Endothelial cell of umbilical vein (primary cell): Measurements from ENCODE around the gene TVP23A. TPM values are rescaled to one million over a fixed set of nuclear protein-coding genes. Genes with fewer than 3 reads are reported as not detected.

Experiments
- BruUV-seq: library from RNA; stranded (reverse); fragments of 400-500 nt; replicated peaks from 2 replicates; lab custom pipeline; 2021; lab: Mats Ljungman, UMichigan
- CTCF ChIA-PET: fragments of 300-600, 350-600 bp; sonication (Branson Sonifier 250); formaldehyde crosslinking; loops from one replicate; lab custom pipeline; 2021; ENCODE audit warnings: antibody characterized with exemption, inconsistent platforms; lab: Charles Lee
- POLR2A ChIA-PET: fragments of 300-600, 350-600 bp; sonication (Branson Sonifier 250); formaldehyde crosslinking; loops from one replicate; lab custom pipeline; 2021; ENCODE audit warnings: antibody characterized with exemption, inconsistent platforms; lab: Charles Lee
- DNase-seq: peaks from one replicate; pipeline ENCODE4 v3.0.0-alpha.2; 2011; ENCODE audit warnings: low read depth, low spot score
- FAIRE-seq: peaks from 2 replicates; lab custom pipeline; 2011; peaks lifted over from hg19 to GRCh38; lab: Jason Lieb, UNC
- H2AFZ ChIP-seq: 2 replicates; pipeline ENCODE4 v1.6.0; 2012; ENCODE audit warnings: low read depth, low read length, control low read depth, inconsistent platforms
- H3K27ac ChIP-seq: 2 replicates; pipeline ENCODE4 v1.5.1; 2011; ENCODE audit warnings: low read depth, mild to moderate bottlenecking, control low read depth, low read length, moderate library complexity; ENCODE audit not compliant: insufficient read depth
- H3K27me3 ChIP-seq, 2 experiments: 2 replicates each; pipeline versions ENCODE4 v1.6.0 to v1.6.1; 2011; ENCODE audit warnings: low read length in 2 of 2, mixed read lengths in 1 of 2; ENCODE audit not compliant: control insufficient read depth in 2 of 2, insufficient read depth in 2 of 2
- H3K36me3 ChIP-seq, 2 experiments: 2 replicates in 1 of 2; 3 replicates in 1 of 2; pipeline ENCODE4 v1.5.1; 2011; ENCODE audit warnings: low read length in 2 of 2, mild to moderate bottlenecking in 1 of 2, moderate library complexity in 1 of 2; ENCODE audit not compliant: control insufficient read depth in 2 of 2, insufficient read depth in 2 of 2; ENCODE audit errors: extremely low read depth in 1 of 2
- H3K4me1 ChIP-seq: 3 replicates; pipeline ENCODE4 v1.5.1; 2011; ENCODE audit warnings: mild to moderate bottlenecking, low read length; ENCODE audit not compliant: control insufficient read depth, insufficient read depth; ENCODE audit errors: extremely low read depth
- H3K4me2 ChIP-seq: 2 replicates; pipeline ENCODE4 v1.6.1; 2011; ENCODE audit warnings: low read length, control low read depth, mixed read lengths; ENCODE audit not compliant: insufficient read depth
- H3K4me3 ChIP-seq, 3 experiments: fragments of 200-600 bp in 1 of 3; sonication (generic), shearing (Covaris generic) in 1 of 3; replicated peaks in 1 of 3; 2 replicates each; pipeline ENCODE4 v1.5.1; 2011 to 2016; ENCODE audit warnings: control low read depth in 3 of 3, low read length in 3 of 3, mild to moderate bottlenecking in 2 of 3, inconsistent platforms in 1 of 3, low read depth in 1 of 3, moderate library complexity in 1 of 3; ENCODE audit not compliant: insufficient read depth in 1 of 3
- H3K79me2 ChIP-seq: 2 replicates; pipeline ENCODE4 v1.6.0; 2012; ENCODE audit warnings: low read length, inconsistent platforms; ENCODE audit not compliant: control insufficient read depth, insufficient read depth
- H3K9ac ChIP-seq: replicated peaks from 2 replicates; pipeline ENCODE3; 2011; ENCODE audit warnings: low read length, control low read depth; ENCODE audit not compliant: insufficient read depth; ENCODE audit errors: extremely low read depth
- H3K9me1 ChIP-seq: replicated peaks from 3 replicates; pipeline ENCODE4 v1.6.0; 2011; ENCODE audit warnings: mild to moderate bottlenecking, low read length; ENCODE audit not compliant: control insufficient read depth, insufficient read depth; ENCODE audit errors: extremely low read depth
- H3K9me3 ChIP-seq: replicated peaks from 2 replicates; pipeline ENCODE4 v1.5.1; 2012; ENCODE audit warnings: low read length, inconsistent platforms; ENCODE audit not compliant: control insufficient read depth, insufficient read depth
- H4K20me1 ChIP-seq: replicated peaks from 2 replicates; pipeline ENCODE3; 2011; ENCODE audit warnings: mild to moderate bottlenecking, low read length; ENCODE audit not compliant: control insufficient read depth, insufficient read depth; ENCODE audit errors: extremely low read depth
- CTCF ChIP-seq, 2 donors: IDR thresholded peaks; 1 replicate in 1 of 2; 2 replicates in 1 of 2; pipeline ENCODE4 v1.5.1; 2011; ENCODE audit warnings: low read length in 2 of 2, mild to moderate bottlenecking in 2 of 2, moderate library complexity in 2 of 2, control low read depth in 1 of 2, inconsistent platforms in 1 of 2, low read depth in 1 of 2; ENCODE audit not compliant: insufficient read depth in 1 of 2; ENCODE audit errors: extremely low read depth in 1 of 2
- EZH2 ChIP-seq: IDR thresholded peaks from 2 replicates; pipeline ENCODE4 v1.6.1; 2012; ENCODE audit warnings: borderline replicate concordance, low read depth, mild to moderate bottlenecking, moderate library complexity, low read length, inconsistent platforms; ENCODE audit not compliant: severe bottlenecking
- FOS ChIP-seq: IDR thresholded peaks from 2 replicates; pipeline ENCODE4 v1.6.1; 2011; ENCODE audit warnings: mild to moderate bottlenecking, low read length, moderate library complexity, borderline replicate concordance; ENCODE audit not compliant: insufficient read depth
- GATA2 ChIP-seq: IDR thresholded peaks from 2 replicates; pipeline ENCODE4 v1.7.0; 2011; ENCODE audit warnings: low read depth, mild to moderate bottlenecking, moderate library complexity, mixed read lengths, low read length; ENCODE audit not compliant: insufficient read length, insufficient read depth
- JUN ChIP-seq: IDR thresholded peaks from 2 replicates; pipeline ENCODE4 v1.6.1; 2011; ENCODE audit warnings: borderline replicate concordance, low read depth; ENCODE audit not compliant: insufficient read length, insufficient read depth
- MAX ChIP-seq: IDR thresholded peaks from 2 replicates; pipeline ENCODE4 v1.6.1; 2011; ENCODE audit not compliant: insufficient read depth, insufficient read length
- MYC ChIP-seq: IDR thresholded peaks from one replicate; pipeline ENCODE4 v1.6.1; 2011; ENCODE audit warnings: mild to moderate bottlenecking, low read depth, low read length
- POLR2A ChIP-seq: IDR thresholded peaks from 2 replicates; pipeline ENCODE4 v1.6.1; 2012; ENCODE audit warnings: low read depth, mild to moderate bottlenecking, control low read depth, low read length
- POLR2AphosphoS5 ChIP-seq: IDR thresholded peaks from 2 replicates; pipeline ENCODE4 v1.6.1; 2012; ENCODE audit warnings: low read depth, mild to moderate bottlenecking, control low read depth, low read length, moderate library complexity; ENCODE audit not compliant: insufficient read depth
- dilution Hi-C: fragments of 300-500 bp; cut with MboI; formaldehyde crosslinking; loops from one replicate; pipeline ENCODE4 v1.15.0; 2019; ENCODE audit warnings: low sequenced_read_pairs; ENCODE audit not compliant: extremely low pct_ligation_motif_present
- intact Hi-C: fragments of 100-400 bp; cut with micrococcal nuclease; formaldehyde crosslinking; loops from one replicate; pipeline ENCODE4 v1.10.0; 2022
- polyA plus RNA-seq, 4 experiments: library from polyadenylated mRNA; depleted of rRNA in 3 of 4; stranded (reverse) in 3 of 4; unstranded in 1 of 4; fragments of >200 nt; gene quantifications; 2 replicates each; pipeline versions ENCODE4 v1.2.1 to v1.2.3, GENCODE V29; 2011 to 2012; ENCODE audit warnings: missing spikeins in 1 of 4
- small RNA-seq: library from RNA; depleted of rRNA; stranded (forward); fragments of <200 nt; gene quantifications from one replicate; pipeline ENCODE3, GENCODE V24; 2012; ENCODE audit warnings: low replicate concordance, low read depth; ENCODE audit not compliant: insufficient read depth, insufficient read length
- total RNA-seq: library from RNA; stranded (reverse); gene quantifications from 2 replicates; pipeline ENCODE4 v1.2.3, GENCODE V29; 2021

The TVP23A gene
- total and polyA plus RNA-seq, 2 donors (not counting 3 experiments of a cell fraction or from before 2014, with no cell fraction given): not detected

DNA sequence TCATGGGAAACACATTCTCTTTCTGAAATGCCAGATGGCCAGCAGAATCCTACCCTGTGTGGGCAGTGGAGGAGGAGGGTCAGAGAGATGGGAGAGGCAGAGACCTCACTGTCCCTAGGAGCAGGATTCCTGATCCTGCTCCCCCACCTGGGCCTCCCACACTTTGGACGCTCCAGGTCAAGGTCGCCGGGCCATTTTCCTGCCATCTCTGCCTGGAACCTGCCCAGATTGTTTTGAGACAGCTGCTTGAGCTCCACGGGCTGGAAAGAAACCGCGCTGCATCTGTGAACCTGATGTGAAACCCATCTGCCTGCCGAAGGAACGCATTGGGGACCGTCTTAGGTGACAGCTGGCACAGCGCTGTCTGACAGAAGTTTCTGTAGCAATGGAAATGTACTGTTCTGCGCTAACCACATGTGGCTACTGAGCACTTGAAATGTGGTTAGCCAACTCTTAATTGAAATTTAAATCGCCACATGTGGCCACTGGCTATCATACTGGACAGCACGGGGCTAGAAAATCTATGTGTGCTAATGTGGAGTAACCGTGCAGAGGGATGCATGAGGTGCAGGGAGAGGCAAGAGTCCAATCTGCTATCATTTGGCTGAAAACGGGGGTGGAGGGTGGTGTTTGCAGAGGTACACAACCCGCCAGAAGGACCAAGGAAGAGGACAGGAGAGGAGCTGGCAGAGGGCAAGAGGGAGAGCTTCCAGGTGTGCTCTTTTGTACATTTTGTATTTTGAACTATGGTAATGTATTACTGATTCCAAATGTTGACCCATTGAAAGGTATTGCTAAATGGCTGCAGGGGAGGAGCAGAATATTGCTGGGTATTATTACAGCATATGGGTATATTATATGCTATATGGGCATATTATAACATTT is 90.3 kb downstream of the TVP23A start:
- Histone ChIP-seq H3K9ac (no peak overlapping the region), H3K79me2 (no peaks in the 10 kb centered on the region), H3K4me3 (no peak overlapping the region), H3K9me1 (no peaks in the 10 kb centered on the region), H4K20me1 (no peaks in the 10 kb centered on the region), H3K36me3 (no peaks in the 10 kb centered on the region), H3K4me1 (no peaks in the 10 kb centered on the region), H2AFZ (no peak overlapping the region), H3K27me3 (no peaks in the 10 kb centered on the region), H3K9me3 (no peaks in the 10 kb centered on the region), H3K4me2 (no peak overlapping the region), H3K27ac (no peak overlapping the region)
- DNase-seq (no peak), FAIRE-seq (no peak)
- no TSS peak for BruUV-seq
- no peak for TF ChIP-seq JUN
- no peak for TF ChIP-seq POLR2A
- no peak for TF ChIP-seq FOS
- TF ChIP-seq GATA2: no peak
- TF ChIP-seq EZH2: no peak
- TF ChIP-seq MYC: no peak
- TF ChIP-seq MAX: no peak
- TF ChIP-seq POLR2AphosphoS5: no peak
- TF ChIP-seq CTCF (IDR thresholded peaks at IDR 0.05; ENCODE audit: extremely low read depth in 1 of 2, insufficient read depth in 1 of 2, low read depth in 1 of 2, low read length in 2 of 2): no peak
- dilution Hi-C loops: no loop called here
- ChIA-PET CTCF (no interaction called here), POLR2A (no interaction called here)
- intact Hi-C loops: no loop called here

Small RNA genes lying within 50 kb of the gene (small RNA-seq; reads per million reads assigned to genes)
- gene MTND4LP24: not detected
- gene MTND6P33: not detected

Other genes with a start within 250 kb of the TVP23A start
- gene EMP2, start 238.2 kb downstream of the TVP23A start, total RNA-seq: 18.3 and 25.5 TPM in 2 replicates
- gene EMP2, start 238.2 kb downstream of the TVP23A start, polyA plus RNA-seq: 19.0 and 25.5 TPM in 2 replicates
- gene TEKT5, start 123.9 kb downstream of the TVP23A start, total RNA-seq: not detected in 2 replicates
- gene TEKT5, start 123.9 kb downstream of the TVP23A start, polyA plus RNA-seq: 0.16 TPM in 1 of 2 replicates, not detected in the other
- 23.6 and 28.7 TPM in 2 replicates for gene NUBP1, start 75.0 kb downstream of the TVP23A start, total RNA-seq
- gene NUBP1, start 75.0 kb downstream of the TVP23A start, polyA plus RNA-seq: 27.9 and 30.8 TPM in 2 replicates
- 0.14 TPM in 1 of 2 replicates, not detected in the other for gene CIITA, start 58.4 kb upstream of the TVP23A start, total RNA-seq
- gene CIITA, start 58.4 kb upstream of the TVP23A start, polyA plus RNA-seq: not detected in 2 replicates
- 29.1 and 32.8 TPM in 2 replicates for gene DEXI, start 123.7 kb upstream of the TVP23A start, total RNA-seq
- 69.5 and 72.9 TPM in 2 replicates for gene DEXI, start 123.7 kb upstream of the TVP23A start, polyA plus RNA-seq
- 23.3 and 25.7 TPM in 2 replicates for gene CLEC16A, start 125.8 kb upstream of the TVP23A start, total RNA-seq
- gene CLEC16A, start 125.8 kb upstream of the TVP23A start, polyA plus RNA-seq: 11.1 and 11.4 TPM in 2 replicates